Endothelial cell (in vitro differentiated cells): Measurements from ENCODE around the gene PHF3. TPM values are rescaled to one million over a fixed set of nuclear protein-coding genes. Genes with fewer than 3 reads are reported as not detected.

Source experiments
- DNase-seq: peaks from one replicate; pipeline ENCODE4 v3.0.0; 2021; ENCODE audit warnings: low spot score
- H3K27ac Mint-ChIP-seq: one replicate; pipeline ENCODE4 v1.8.0; 2021; ENCODE audit warnings: mixed read lengths, inconsistent platforms; ENCODE audit not compliant: unreplicated experiment
- H3K27me3 Mint-ChIP-seq: one replicate; pipeline ENCODE4 v1.8.0; 2021; ENCODE audit warnings: mild to moderate bottlenecking, moderate library complexity, mixed read lengths, inconsistent platforms; ENCODE audit not compliant: unreplicated experiment
- H3K36me3 Mint-ChIP-seq: one replicate; pipeline ENCODE4 v1.8.0; 2021; ENCODE audit warnings: mild to moderate bottlenecking, low read depth, mixed read lengths, inconsistent platforms; ENCODE audit not compliant: unreplicated experiment
- H3K4me1 Mint-ChIP-seq: one replicate; pipeline ENCODE4 v1.8.0; 2021; ENCODE audit warnings: mild to moderate bottlenecking, mixed read lengths, inconsistent platforms; ENCODE audit not compliant: unreplicated experiment
- H3K4me3 Mint-ChIP-seq: one replicate; pipeline ENCODE4 v1.8.0; 2021; ENCODE audit warnings: mild to moderate bottlenecking, mixed read lengths, inconsistent platforms; ENCODE audit not compliant: unreplicated experiment
- H3K9me3 Mint-ChIP-seq: one replicate; pipeline ENCODE4 v1.8.0; 2021; ENCODE audit warnings: mixed read lengths, inconsistent platforms; ENCODE audit not compliant: unreplicated experiment
- CTCF ChIP-seq: fragments of 200-600 bp; sonication (generic); IDR thresholded peaks from one replicate; pipeline ENCODE4 v1.5.0; 2021; ENCODE audit warnings: antibody characterized with exemption; ENCODE audit not compliant: unreplicated experiment
- total RNA-seq: library from RNA; stranded (reverse); fragmentation: NEBNext Ultra II Directional; extraction: Animal tissue kit (Norgen Biotek cat#: 25700); gene quantifications from one replicate; pipeline ENCODE4 v1.2.1, GENCODE V29; 2021; ENCODE audit not compliant: unreplicated experiment

The PHF3 gene
- total RNA-seq, 1 donor from 2014 or later: 47.9 TPM

GRCh38 chr6:63630466-63630865 lies 5.1 kb upstream of the PHF3 start:
- Mint-ChIP-seq H3K27me3 (peaks cover 5% of the 10 kb centered on the region), H3K36me3 (peaks cover 4% of the 10 kb centered on the region), H3K9me3 (no peaks in the 10 kb centered on the region), H3K4me3 (no peak overlapping the region), H3K27ac (no peak overlapping the region), H3K4me1 (peaks cover 10% of the 10 kb centered on the region)
- no peak for DNase-seq
- no peak for TF ChIP-seq CTCF

GRCh38 chr6:63634630-63635029 lies 972 bp upstream of the PHF3 start:
- Mint-ChIP-seq H3K4me1 (peaks cover 19% of the 10 kb centered on the region), H3K9me3 (no peaks in the 10 kb centered on the region), H3K4me3 (peak overlapping the region; percentile 97), H3K36me3 (peaks cover 8% of the 10 kb centered on the region), H3K27me3 (peaks cover 11% of the 10 kb centered on the region), H3K27ac (no peak overlapping the region)
- TF ChIP-seq CTCF: no peak
- no peak for DNase-seq

GRCh38 chr6:63635215-63635587 lies 401 bp upstream of the PHF3 start:
- Mint-ChIP-seq H3K4me1 (peaks cover 23% of the 10 kb centered on the region), H3K27me3 (peaks cover 11% of the 10 kb centered on the region), H3K27ac (peak overlapping the region; percentile 94), H3K4me3 (peak overlapping the region; percentile 97), H3K36me3 (peaks cover 8% of the 10 kb centered on the region), H3K9me3 (no peaks in the 10 kb centered on the region)
- no peak for TF ChIP-seq CTCF
- DNase-seq: no peak

GRCh38 chr6:63636518-63637021 lies 968 bp downstream of the PHF3 start:
- Mint-ChIP-seq H3K9me3 (no peaks in the 10 kb centered on the region), H3K4me3 (peak overlapping the region; percentile 100), H3K36me3 (peaks cover 8% of the 10 kb centered on the region)

More at GRCh38 chr6:63636518-63637021, 968 bp downstream of the PHF3 start:
- Mint-ChIP-seq H3K27me3 (peaks cover 11% of the 10 kb centered on the region), H3K4me1 (peaks cover 31% of the 10 kb centered on the region), H3K27ac (peak overlapping the region; percentile 100)
- DNase-seq: peak; percentile 50
- TF ChIP-seq CTCF: no peak
